GM19035 (cell line): ENCODE measurements around the gene EVI2A.
"Not testable (repeated sequence)": the region's sequence is repeated elsewhere in the genome, so short reads cannot be mapped to it uniquely, and the experiment has no call there.

Experiments
- ATAC-seq: cut with Tn5 transposase; IDR thresholded peaks from one replicate; pipeline ENCODE4 v1.9.1; 2021; ENCODE audit not compliant: unreplicated experiment

EVI2A gene, protein sequence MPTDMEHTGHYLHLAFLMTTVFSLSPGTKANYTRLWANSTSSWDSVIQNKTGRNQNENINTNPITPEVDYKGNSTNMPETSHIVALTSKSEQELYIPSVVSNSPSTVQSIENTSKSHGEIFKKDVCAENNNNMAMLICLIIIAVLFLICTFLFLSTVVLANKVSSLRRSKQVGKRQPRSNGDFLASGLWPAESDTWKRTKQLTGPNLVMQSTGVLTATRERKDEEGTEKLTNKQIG

DNA sequence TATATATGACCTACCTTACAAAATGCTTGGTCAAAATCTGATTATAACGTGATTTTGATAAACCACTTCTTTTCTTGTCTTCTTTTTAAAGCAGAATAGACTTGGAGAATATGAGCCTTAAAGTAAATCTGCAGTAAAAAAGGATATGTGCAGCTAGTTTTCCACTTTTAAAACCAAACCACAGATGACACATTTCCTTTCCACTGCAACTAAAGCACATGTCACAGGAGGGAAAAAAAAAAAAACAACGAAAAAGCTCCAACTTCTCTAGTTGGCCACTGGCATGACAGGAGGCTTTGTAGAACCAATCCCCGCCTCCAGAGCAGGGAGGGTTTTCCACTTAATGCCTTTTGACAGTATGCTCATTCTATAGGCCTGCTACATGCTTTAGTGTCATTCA lies at the start of gene EVI2A:
EVI2A (minus strand) TSS at position 142 of the 400 bp plus-strand sequence. CDS start 2,609 bp downstream, outside the sequence.
- no peak for ATAC-seq

DNA sequence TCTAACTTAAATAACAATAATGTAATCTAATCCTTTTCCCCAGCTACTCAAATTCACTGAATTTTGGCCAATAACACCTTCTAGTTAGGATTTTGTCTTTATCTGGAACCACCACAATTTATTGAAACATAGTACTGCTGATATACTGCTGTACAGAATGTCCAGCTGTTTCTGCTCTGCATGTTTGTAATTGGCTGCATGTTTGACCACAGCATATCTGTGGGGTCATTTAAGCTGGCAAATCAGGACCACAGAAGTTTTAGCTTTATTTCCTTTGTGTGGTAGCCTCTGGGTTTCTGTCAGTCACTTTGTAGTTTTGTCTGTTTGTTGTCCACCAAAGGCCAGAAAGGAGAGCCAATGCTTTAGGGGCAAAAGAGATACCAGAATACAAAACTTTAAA lies 47.8 kb upstream of the EVI2A start:
- no peak for ATAC-seq

DNA sequence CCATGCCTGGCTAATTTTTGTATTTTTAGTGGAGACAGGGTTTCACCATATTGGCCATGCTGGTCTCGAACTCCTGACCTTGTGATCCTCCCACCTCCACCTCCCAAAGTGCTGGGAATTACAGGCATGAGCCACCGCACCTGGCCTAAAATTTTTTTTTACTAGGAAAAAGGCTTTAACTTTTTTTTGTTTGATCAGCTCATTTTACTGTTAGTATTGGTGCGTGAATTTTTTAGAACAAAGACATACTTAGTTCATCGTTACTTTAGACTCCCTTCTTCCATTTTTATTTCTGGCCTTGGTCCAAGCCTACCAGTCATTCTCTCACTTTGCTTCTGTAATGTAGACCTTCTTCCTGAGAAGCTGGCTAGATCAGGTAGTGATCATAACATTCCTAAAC lies 44.7 kb upstream of the EVI2A start:
- ATAC-seq: no peak

DNA sequence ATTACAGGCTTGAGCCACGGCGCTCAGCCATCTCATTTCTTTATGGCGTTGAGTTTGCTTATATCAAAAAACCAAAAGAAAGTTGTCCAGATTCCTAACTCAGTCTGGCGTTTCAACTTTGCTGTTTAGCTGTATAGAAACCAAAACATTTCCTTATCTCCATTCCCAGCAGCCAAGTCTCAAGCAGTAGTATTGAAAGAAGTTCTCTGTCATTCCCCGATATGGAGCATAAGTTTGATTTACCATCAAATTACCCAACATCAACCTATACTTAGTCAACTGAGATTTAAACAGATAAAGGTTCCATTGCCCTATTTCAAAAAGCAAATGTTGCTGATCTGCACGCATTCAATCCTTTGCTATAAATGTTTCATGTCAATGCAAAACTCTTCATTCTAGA lies 42.6 kb upstream of the EVI2A start:
- ATAC-seq: no peak

DNA sequence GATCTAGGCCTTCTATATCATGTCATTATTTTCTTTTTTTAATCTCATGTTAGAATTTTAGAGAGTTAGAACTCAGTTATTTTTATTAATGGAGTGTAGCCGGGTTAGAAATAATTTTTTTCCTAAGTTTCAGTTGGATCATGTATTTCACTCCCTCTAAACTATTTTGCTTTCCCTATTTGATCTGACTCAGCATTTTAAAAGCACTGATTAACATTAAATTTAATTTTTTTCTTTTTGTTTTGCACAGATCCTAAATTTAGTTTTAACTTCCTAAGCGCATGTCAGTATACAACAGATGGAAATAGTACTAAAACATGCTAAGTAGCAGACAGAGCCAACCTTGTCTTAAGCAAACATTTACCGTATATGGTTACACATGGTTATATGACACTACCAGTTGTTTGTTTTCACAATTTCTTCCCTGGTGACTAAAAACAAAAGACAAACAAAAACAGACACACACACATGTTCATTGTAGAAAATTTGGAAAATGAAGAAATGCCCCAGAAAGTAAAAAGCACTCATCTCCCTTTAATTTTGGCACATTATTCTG lies 36.5 kb upstream of the EVI2A start:
- no peak for ATAC-seq

DNA sequence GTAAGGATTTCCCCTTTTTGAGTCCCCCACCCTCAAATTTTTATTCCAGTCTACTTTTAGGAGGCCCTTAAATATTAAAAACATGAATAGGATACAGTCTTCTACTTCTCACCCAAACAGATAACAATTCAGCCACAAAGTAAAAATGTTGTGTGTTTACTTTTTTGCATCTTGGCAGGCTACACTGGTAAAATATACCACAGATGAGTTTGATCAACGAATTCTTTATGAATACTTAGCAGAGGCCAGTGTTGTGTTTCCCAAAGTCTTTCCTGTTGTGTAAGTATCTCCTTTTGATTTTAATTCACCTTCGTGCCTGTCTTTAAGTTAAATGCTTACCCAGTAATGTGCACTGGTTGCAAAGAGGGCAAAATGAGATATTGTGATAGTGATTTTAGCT lies 35.7 kb upstream of the EVI2A start:
- ATAC-seq: no peak

DNA sequence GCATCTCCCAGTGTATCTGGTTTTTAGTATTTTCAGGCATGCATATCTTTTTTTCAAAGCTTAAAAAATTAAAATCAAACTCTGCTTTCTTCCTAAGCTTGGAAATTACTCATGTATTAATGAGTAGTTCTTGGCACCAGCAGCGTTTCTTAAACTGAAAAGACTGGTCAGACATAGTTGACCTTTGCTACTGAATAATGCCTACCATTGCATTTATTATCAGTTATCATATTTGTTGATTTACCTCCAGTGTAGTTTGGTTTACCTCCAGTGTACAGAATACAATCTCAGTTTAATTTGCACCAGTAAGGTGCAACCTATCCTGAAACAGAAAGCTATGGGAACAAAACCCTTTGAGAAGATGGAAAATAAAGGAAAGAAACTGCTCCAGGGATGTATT lies 34.5 kb upstream of the EVI2A start:
- ATAC-seq: no peak

DNA sequence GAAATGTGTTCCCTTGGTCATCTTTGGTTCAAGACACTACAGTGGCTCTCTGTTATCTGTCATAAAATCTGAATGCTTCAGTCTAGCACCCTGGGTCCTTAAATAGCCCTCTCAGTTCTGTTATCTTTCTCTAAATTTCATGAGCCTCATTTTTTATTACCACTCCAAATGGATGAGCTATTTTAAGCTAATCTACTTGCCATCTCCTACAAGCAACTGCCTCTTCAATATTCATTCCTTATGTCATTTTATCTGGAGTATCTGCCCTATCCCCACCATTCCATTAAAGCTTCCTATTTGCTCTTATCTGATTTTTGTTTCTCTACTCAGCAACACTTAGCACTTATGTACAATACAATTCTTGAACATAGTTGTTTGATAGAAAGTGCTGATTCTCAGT lies 28.0 kb upstream of the EVI2A start:
- no peak for ATAC-seq

DNA sequence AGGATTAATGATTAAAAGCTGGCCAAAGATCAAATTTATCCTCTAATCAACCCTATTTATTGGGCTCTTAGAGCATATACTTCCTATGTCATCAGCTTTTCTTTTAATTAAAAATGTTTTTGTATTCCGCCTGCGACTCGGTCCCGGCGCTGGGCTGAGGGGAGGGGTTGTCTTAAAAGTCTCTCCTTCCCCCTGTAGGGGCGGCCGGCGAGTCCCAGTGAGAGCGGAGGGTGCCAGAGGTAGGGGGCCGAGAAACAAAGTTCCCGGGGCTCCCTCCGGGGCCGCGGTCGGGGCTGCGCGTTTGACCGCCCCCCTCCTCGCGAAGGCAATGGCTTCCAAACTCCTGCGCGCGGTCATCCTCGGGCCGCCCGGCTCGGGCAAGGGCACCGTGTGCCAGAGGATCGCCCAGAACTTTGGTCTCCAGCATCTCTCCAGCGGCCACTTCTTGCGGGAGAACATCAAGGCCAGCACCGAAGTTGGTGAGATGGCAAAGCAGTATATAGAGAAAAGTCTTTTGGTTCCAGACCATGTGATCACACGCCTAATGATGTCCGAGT lies 23.8 kb upstream of the EVI2A start:
- not testable (repeated sequence) for ATAC-seq

DNA sequence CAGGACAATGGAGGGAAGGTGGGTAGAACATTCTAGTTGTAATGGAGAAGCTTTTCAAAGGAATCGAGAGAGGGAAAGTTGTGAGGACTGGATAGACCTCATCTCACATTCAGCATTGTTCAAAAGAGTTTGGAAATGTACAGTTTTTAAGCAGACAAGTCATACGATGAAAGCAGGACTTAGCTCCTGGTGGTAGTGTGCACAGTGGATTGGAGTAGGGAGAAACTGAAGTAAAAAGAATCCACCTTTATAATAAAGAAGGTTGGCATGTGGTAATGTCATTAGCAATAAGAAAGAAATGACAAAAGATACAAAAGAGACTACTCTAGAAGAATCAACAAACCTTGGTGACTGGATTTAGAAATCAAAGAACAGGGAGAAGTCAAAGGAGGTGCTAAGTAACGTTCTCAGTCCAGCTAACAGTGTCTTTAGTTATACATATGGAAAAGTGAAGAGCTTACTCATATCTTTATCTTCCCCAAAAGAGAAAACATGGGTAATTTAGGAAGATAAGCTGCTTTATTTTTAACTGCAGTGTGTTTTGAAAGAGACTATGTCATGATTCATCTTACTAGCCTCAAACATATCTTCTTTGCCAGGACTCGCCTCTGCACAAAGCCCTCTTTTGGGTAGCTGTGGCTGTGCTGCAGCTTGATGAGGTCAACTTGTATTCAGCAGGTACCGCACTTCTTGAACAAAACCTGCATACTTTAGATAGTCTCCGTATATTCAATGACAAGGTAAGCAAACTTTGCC lies 18.7 kb upstream of the EVI2A start:
- no peak for ATAC-seq

DNA sequence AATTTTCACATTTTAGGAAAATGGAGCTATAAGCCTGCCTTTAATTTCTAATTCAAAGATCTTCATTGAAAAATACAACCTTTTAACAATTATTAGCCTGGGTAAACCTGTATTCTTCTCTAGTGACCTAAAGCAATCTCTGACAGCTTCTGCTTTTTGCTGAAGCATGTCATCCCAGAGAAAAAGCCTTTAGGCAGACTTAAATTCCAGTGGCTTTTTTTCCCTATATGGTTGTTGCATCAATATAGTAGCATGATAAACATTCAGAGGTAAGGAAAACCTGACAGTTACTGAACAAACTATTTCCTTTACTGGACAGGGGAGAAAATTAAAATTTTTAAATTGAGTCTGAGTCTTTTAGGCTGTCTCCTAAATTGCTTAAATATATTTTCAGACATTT lies 7.8 kb upstream of the EVI2A start:
- ATAC-seq: no peak

DNA sequence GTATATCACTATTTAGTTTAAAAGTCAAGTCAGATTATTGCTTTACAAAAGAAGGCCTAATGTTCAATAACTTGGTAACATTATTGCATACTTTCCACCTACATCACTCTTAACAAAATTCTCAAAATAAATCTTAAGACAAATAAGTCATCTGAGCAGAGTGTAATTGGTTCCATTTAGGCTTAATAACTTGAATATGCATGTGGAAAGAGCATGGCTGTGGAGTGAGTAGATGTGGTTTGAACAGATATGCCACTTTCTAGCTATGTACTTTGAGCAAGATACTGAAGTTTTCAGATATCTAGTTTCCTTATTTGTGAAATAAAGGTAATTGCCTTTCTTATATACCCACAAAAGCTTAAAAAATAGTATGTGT lies 6.7 kb upstream of the EVI2A start:
- ATAC-seq: no peak

DNA sequence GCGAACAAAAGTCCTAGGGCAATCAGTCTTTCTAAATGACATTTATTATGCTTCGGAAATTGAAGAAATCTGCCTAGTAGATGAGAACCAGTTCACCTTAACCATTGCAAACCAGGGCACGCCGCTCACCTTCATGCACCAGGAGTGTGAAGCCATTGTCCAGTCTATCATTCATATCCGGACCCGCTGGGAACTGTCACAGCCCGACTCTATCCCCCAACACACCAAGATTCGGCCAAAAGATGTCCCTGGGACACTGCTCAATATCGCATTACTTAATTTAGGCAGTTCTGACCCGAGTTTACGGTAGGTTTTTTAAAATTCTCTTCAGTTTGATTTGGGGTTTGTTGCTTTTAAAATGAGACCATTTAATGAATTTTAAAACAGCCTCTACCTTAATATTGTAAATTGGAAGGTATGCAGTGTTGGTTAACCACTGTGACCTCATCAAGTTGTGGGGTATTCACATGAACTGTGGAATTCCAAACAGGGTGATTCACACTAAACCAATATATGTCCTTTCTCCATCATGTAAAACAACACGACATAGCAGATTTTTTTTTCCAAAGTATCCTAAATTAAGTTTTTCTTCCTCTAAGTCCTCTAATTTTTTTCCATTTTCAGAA lies 6.2 kb upstream of the EVI2A start:
- no peak for ATAC-seq

DNA sequence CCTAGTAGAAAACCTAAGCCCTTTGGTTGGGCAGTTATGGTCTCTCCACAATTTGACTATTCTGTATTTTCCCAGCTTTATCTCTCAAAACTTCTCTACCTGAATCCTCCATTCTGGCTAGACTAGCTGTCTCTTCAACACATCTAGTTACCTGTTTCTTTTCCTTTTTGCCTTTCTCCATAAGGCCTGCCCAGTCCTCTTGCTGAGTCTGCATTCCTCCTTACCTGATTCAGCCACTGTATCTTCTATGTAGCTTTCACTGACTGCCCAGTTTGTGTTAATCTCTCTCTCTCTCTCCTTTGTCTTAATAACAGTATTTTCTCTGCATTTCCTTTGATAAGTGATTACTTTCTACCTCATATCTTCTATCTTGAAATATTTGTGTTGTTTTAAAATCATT lies 2.1 kb upstream of the EVI2A start:
- no peak for ATAC-seq

DNA sequence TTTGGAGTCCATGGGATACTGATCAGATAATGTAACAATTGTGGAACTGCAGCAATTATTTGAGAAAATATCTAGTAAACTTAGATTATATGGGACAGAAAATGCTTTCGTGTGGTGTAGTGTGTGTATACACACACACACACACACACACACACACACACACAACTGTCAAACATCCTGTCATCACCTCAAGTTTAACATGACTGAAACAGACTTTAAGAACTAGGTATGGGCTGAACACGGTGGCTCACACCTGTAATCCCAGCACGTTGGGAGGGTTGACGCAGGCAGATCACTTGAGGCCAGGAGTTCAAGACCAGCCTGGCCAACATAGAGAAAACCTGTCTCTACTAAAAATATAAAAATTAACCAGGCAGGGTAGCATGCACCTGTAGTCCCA lies 544 bp upstream of the EVI2A start:
- ATAC-seq: no peak

DNA sequence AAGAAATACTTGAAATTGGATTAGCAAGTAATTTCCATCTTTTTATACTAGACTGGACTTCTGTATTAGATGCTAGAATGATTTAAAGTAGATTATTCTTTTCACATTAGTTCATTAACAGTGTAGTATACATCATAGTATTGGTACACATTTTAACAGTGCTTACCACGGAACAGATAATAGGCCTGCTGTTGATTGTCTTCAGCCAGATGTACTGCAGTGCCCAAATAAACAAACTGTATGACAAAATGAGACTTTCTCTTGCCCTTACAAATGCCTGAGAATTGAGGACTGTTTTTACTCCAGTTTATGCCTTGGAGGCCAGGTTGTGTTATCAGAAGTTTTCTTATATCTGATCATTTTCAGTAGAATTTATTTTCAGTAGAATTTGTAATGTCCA lies 631 bp downstream of the EVI2A start:
- ATAC-seq: no peak

DNA sequence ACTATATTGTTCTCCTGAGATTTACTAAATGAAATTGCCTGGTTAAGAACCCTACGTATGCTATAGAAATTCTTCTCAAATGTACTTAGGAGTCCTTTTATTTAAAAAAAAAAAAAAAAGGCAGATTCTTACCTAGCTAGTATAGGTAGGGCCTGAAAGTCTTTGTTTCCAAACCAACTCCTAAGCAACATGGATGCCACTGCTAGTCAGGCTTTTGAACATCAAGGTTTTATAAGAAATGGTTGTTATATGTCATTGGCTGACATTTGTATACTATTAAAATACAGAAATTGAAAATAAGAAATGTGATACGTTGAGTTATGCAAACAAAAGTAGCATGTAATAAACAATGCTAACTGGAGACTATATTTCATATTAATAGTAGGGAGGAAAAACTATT lies 1.2 kb downstream of the EVI2A start:
- no peak for ATAC-seq

DNA sequence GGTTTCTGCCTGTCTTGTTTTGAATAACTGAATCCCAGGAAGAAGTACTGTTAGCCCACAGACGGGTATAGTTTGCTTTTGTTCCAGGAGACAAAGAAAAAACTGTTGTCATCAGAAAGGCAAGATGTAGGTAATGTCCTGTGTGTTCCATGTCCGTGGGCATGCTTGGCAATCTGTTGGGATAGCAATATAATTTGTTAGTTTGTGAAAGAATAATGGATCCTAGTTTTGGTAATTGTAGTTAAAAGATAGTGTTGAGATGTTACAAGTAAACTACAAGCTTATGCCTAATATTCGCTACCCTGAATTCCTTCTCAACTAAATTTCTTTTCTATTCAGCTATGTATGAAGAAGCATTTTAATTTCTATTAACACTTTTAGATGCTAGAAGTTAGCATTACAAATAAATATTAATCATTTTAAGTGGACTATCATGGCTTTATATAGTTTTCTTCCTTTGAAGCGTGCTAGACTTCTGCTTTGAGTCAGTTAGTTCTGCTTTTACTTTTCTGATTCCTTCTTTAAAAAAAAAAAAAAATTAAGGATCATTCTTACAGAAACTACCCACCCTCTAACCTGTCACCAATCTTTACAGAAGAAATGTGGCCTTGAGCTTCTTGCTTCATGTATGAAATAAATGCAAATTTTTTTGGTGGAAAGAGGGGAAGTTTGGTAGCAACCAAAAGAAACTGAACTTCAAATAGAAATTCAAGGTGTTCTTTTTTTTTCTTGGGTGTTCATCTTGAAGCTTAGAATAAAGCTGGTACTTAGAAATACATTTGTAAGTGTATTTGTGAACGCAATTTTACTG lies 2.4 kb downstream of the EVI2A start:
- peak; percentile 37 for ATAC-seq

DNA sequence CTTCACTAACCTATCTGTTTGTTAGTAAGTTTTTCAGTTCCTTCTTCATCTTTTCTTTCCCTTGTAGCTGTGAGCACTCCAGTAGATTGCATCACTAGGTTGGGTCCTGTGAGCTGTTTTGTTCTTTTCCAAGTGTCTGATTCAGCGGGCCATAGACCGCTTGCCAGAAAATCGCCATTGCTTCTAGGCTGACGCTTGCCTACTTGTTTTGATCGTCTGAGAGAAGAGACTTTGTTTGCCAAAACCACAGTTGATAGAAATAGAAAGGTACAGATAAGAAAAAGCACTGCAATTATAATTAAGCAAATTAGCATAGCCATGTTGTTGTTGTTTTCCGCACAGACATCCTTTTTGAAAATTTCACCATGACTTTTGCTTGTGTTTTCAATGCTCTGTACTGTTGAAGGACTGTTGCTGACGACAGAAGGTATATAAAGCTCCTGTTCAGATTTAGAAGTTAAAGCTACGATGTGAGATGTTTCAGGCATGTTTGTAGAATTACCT lies 3.1 kb downstream of the EVI2A start:
- ATAC-seq: no peak

DNA sequence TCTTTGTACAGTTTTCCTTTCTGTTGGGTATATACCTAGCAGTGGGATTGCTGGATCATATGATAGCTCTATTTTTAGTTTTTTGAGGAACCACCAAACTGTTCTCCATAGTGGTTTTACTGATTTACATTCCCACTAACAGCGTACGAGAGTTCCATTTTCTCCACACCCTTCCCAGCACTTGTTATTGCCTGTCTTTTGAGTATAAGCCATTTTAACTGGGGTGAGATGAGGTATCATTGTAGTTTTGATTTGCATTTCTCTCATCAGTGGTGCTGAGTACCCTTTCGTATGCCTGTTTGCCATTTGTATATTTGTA lies 6.7 kb downstream of the EVI2A start:
- ATAC-seq: no peak
